ENCODE data around the gene TBC1D19.

The TBC1D19 gene

GRCh38 chr4:26757751-26758150 lies 173.9 kb downstream of the TBC1D19 start:
- DNase-seq (ENCODE audit: low read depth) = no peak
- H3K4me3 ChIP-seq (replicated peaks; ENCODE audit: low read depth, low read length) = no peak overlapping the region
- no peak for TF ChIP-seq CTCF (IDR thresholded peaks at IDR 0.05; ENCODE audit: low read length, missing control alignments)

GRCh38 chr4:26758899-26759298 lies 175.0 kb downstream of the TBC1D19 start:
- no peak for TF ChIP-seq CTCF (IDR thresholded peaks at IDR 0.05; ENCODE audit: low read length, missing control alignments)
- H3K4me3 ChIP-seq (replicated peaks; ENCODE audit: low read depth, low read length) = no peak overlapping the region
- no peak for DNase-seq (ENCODE audit: low read depth)

DNA sequence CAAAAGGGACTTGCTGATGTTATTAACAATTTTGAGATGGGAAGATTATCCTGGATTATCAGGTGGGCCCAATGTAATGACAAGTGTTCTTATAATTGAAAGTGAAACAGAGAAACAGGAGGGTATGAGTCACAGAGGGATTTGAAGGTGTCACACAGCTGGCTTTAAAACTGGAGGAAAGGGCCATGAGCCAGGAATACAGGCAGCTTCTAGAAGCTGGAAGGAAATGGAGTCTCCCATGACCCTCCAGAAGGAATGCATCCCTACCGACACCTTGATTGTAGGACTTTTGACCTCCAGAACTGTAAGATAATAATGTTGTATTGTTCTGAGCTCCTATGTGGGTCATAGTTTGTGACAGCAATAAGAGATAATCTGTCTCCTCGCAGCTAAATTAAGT lies 178.8 kb downstream of the TBC1D19 start:
- H3K4me3 ChIP-seq (replicated peaks; ENCODE audit: low read depth, low read length) = no peak overlapping the region
- TF ChIP-seq CTCF (IDR thresholded peaks at IDR 0.05; ENCODE audit: low read length, missing control alignments) = no peak
- DNase-seq (ENCODE audit: low read depth) = no peak

GRCh38 chr4:26763063-26763462 lies 179.2 kb downstream of the TBC1D19 start:
- no peak for TF ChIP-seq CTCF (IDR thresholded peaks at IDR 0.05; ENCODE audit: low read length, missing control alignments)
- no peak for DNase-seq (ENCODE audit: low read depth)
- no peak overlapping the region for H3K4me3 ChIP-seq (replicated peaks; ENCODE audit: low read depth, low read length)

- H3K4me3 ChIP-seq (replicated peaks; ENCODE audit: low read depth, low read length) = no peak overlapping the region
- no peak for DNase-seq (ENCODE audit: low read depth)
- no peak for TF ChIP-seq CTCF (IDR thresholded peaks at IDR 0.05; ENCODE audit: low read length, missing control alignments)
These were observed 179.8 kb downstream of the TBC1D19 start for GRCh38 chr4:26763648-26764047.

GRCh38 chr4:26764231-26764630 lies 180.3 kb downstream of the TBC1D19 start:
- no peak overlapping the region for H3K4me3 ChIP-seq (replicated peaks; ENCODE audit: low read depth, low read length)
- no peak for DNase-seq (ENCODE audit: low read depth)
- TF ChIP-seq CTCF (IDR thresholded peaks at IDR 0.05; ENCODE audit: low read length, missing control alignments) = no peak

DNA sequence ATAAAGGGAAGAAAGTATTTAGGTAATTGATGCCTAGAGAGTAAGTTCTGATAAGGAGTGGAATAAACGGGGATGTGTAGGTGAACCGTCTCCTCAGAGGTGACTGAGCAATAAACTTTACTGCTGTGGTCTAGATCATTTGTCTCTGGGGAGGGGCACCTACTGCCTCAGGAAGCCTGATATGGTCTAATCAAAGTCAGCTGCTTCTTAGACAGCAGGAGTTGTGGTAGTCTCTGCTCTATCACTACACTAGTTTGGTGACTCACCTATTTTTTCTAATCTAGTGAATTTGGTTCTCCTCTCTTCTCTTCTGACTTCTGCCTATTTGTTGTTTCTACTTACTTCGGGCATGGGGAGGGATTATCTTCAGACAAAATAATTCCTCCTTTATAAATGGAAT lies 181.6 kb downstream of the TBC1D19 start:
- no peak overlapping the region for H3K4me3 ChIP-seq (replicated peaks; ENCODE audit: low read depth, low read length)
- no peak for DNase-seq (ENCODE audit: low read depth)
- no peak for TF ChIP-seq CTCF (IDR thresholded peaks at IDR 0.05; ENCODE audit: low read length, missing control alignments)
